HG02759 (cell line): ENCODE data around the gene MRPL34.
A peak's percentile ranks its signal among the peaks of the same experiment; 100 is the strongest.
"Not testable (repeated sequence)": the region's sequence is repeated elsewhere in the genome, so short reads cannot be mapped to it uniquely, and the experiment has no call there.

Source experiments
- ATAC-seq: cut with Tn5 transposase; IDR thresholded peaks from one replicate; pipeline ENCODE4 v1.9.1; 2021; ENCODE audit warnings: mild to moderate bottlenecking, moderate library complexity; ENCODE audit not compliant: unreplicated experiment

The MRPL34 gene

DNA sequence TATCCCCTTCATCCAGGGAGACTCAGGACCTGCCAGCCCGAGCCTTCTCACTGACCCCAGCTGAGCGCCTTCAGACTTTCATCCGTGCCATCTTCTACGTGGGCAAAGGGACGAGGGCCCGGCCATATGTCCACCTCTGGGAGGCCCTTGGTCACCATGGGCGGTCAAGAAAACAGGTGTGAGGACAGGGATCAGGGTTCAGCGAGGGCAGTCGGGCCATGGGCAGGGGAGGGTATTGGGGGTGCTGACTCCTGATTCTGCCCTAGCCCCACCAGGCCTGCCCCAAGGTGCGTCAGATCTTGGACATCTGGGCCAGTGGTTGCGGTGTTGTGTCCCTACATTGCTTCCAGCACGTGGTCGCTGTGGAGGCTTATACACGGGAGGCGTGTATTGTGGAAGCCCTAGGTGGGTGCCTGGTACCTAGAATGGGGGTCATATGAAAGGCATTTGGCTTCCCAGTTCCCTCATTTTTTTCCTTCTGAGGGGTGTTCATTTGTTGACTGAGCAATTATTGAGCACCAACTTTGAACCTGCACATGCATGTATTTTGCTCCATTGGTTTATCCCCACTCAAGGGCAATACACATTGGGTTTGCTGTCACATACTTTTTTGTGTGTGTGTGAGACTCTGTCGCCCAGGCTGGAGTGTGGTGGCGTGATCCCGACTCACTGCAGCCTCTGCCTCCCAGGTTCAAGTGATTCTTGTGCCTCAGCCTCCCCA lies 20.1 kb upstream of the MRPL34 start:
- ATAC-seq: no peak

DNA sequence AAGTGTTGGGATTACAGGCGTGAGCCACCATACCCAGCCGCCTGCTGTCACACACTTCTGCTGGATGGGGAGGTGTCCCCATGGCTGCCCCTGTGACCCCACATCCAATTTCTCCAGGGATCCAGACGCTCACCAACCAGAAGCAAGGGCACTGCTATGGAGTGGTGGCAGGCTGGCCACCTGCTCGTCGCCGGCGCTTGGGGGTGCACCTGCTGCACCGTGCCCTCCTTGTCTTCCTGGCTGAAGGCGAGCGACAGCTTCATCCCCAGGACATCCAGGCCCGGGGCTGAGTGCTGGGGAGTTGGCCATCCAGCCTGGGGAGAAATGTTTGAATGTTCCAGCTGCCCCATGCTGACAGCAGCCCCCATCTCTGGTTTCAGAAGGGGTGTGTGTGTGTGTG lies 19.4 kb upstream of the MRPL34 start:
- no peak for ATAC-seq

DNA sequence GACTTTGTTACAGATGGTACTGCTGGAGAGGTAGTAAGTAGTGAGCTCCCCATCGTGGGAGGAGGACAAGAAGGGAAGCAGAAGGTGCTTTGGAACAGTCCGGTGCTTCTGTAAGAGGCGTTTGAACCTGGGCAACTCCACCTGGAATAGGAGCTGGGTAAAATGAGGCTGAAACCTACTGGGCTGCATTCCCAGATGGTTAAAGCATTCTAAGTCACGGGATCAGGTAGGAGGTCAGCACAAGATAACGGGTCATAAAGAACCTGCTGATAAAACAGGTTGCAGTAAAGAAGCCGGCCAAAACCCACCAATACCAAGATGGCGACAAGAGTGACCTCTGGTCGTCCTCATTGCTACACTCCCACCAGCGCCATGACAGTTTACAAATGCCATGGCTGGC lies 18.9 kb upstream of the MRPL34 start:
- no peak for ATAC-seq

DNA sequence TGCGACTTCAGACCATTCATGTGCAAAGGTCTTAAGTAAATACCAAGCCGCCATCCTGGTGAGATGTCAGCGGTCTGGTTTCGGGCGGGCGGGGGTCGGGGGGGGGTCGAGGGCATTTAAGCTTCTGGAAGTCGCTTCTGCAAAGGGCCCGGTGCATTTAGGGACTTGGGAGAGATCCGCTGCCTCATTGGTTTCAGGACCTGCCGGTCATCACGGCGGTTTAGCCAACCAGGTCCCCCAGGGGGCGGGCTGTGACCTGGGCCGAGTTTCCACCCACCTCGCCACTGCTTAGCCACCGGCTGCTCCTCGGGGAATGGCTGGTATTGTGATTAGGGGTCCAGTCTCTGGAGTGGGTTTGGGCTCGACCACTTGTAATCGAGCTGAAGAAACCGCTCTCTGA lies 16.2 kb upstream of the MRPL34 start:
- ATAC-seq: no peak

DNA sequence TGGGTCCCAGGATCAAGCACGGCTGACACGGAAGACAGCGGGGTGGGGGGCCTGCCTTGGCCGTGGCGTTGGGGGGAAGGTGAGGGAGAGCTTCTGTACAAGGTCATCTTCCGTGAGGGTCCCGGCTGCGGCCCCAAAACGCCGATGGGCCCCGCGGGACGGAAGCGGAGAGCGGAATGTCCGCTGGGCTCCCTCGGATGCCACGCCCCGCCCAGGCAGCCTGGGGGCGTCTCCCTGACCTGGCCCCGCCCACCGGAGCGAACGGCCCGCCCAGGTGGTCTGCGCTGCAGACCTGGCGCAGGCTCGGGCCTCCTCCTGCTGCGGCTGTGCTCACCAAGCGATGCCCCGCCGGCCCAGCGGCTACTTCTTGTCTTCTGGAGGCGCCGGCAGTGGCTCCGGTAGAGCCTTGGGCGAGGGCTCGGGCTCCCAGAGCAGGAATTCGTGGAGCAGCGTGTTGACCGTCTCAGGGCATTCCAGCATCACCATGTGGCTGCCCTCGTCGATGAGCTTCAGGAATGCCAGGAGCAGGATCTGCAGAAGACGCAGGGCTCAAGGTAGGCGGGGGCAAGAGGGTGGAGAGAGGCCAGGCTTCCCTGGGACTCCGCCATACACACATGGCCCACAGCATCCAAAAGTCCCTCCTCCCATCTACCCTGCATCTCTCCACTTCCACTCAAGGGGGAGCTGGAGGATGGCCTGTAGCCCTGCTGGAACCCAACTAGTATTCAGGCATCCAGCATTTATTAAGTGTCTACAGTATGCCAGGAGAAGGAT lies 13.2 kb upstream of the MRPL34 start:
- peak; percentile 84 for ATAC-seq

DNA sequence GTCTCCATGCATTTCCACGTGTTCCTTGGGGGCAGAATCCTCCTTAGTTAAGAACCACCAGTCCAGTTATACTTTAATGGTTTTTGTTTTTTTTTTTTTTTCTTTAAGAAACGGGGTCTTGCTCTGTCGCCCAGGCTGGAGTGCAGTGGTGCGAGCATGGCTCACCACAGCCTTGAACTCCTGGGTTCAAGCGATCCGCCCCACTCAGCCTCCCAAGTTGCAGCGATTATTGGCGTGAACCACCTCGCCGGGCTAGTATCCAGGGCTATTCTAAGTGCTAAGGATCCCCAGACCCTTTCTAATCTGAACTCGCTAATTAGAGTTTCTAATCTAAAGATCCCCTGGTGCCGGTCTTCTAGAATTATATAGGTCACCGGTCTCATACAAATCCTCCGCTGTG lies 12.1 kb upstream of the MRPL34 start:
- no peak for ATAC-seq

DNA sequence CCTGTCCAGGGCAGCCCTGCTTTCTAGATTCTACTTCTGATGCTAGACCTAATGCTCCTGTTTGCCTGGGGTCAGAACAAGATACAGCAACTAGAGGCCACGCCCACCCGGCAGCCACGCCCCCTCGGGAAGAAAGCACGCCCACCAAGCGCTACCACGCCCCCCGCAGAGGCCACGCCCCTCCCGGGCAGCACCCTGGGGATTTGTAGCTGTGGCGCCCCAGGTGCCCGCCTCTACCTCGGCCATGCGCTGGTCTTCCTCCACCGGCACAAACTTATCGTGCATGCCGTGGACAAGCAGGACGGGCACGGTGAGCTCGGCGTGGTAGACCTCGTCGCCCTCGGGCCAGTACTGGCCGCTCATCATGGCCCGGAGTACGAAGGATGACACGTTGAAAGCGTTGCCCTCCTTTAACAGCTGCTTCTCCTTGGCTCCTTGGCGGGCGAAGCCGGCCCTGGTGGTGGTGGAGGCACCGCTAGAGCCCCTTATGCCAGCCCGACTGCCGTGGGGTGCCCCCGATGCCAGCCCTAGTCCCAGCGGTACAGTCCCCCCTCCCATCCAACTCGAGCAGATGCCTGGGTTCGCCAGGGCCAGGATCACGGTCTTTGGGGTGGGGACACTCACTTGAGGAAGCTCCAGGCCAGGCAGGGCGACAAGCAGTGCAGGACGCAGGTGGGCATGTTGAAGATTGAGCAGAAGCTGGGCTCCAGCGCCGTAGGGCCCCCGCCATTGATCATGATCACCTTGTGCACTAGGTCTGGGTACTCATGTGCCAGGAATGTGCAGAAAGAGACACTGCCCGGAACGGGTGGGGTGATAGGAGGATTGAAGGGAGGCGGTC lies 11.4 kb upstream of the MRPL34 start:
- no peak for ATAC-seq

DNA sequence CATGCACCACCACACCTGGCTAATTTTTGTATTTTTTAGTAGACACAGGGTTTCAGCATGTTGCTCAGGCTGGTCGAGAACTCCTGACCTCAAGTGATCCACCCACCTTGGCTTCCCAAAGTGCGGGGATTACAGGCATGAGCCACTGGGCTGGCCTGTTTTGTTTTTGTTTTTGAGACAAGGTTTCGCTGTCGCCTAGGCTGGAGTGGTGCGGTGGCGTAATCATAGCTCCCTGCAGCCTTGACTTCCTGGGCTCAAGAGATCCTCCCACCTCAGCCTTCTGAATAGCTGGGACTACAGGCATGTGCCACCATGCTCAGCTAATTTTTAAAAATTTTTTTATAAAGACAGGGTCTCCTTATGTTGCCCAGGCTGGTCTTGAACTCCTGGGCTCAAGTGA lies 10.1 kb upstream of the MRPL34 start:
- not testable (repeated sequence) for ATAC-seq

DNA sequence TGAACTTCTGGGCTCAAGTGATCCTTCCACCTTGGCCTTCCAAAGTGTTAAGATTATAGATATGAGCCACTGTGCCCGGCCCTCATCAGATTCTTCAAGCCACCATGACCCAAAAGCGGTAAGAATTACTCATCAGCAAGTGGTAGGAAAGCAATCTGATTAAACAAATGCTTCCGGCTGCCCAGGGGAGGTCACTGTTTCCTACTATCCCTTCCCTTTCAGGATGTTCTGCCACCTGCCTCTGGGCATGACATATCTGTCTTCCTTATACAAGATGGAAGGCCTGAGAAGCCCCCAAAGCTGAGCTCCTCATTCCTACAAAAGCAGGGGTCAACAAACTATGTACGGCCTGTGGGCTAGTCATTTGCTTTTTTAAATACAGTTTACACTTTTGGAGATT lies 9.4 kb upstream of the MRPL34 start:
- no peak for ATAC-seq

DNA sequence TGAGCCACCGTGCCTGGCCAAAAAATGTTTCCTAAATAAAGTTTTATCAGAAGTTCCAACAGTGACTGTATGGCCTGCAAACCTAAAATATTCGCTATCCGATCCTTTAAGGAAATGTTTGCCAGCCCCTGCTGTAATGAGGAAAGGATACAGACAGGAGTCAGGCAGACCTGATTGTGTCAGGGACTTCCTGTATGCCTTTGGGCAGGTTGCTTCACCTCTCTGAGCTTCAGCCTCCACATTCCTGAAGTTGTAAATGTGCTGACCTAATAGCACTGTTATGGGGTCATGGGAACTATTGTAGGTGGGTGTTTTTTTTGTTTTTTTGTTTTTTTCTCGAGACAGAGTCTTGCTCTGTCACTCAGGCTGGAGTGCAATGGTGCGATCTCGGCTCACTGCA lies 8.7 kb upstream of the MRPL34 start:
- no peak for ATAC-seq

DNA sequence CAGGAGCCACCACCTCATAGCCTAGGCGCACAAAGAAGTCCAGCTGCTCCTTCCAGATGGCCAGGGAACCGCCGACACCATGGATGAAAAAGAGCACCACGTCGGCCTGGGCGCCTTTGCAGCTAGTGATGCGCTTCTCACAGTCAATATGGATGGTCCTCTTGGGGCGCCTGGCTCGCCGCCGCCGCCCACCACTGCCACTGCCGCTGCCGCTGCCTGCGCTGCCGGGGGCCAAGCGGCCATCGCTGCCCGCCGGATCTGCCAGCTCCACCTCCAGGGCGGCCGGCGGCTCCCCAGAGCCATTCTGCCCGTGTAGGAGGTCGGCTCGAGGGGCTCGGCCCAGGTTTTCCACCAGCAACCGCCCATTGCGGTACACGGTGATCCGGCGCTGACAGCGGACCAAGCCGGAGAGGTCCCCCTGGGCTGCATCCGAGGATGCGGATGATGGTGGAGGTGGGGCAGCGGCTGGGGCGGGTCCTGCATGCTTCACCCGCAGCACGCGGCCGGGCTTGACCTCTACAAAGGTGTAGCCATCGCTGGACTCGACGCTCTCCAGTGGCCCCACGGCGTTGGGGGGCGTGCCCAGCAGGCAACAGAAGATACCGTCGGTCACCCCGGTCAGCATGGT lies 4.6 kb upstream of the MRPL34 start:
- ATAC-seq: no peak

DNA sequence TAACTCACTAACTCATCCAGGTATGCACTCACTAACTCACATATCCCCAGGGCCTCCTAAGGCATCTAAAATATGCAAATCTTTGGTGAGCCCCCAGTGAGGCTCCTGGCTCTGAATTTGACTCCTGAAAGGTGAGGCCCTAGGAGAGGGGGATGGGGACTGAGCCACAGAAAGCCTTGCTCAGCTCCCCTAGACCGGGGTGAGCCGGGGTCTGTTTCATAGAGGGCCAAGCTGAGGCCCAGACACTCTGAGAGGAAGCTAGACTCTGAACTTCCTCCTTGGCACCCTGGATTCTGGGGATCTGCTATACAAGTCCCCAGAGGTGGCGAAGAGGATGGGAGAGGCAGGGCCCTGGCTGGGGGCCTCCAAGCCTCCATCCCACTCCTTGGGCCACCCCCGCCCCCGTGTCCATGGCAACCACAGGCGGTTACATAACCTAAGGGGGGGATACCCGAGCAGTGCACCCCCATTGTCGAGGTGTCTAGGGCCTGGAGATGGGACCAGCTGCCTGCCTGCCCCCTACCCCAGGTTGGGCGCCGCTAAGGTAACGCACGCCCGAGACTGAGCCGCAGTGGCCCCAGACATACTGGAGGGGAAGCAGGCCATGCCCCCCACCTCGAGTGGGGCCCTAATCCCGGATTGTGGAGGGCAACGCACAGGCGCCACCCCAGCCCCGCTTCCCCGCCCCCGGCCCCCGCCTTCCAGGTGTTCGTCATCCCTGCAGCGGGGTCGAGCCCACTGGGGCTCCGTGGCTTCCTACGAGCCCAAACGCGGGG lies 3.1 kb upstream of the MRPL34 start:
- no peak for ATAC-seq

DNA sequence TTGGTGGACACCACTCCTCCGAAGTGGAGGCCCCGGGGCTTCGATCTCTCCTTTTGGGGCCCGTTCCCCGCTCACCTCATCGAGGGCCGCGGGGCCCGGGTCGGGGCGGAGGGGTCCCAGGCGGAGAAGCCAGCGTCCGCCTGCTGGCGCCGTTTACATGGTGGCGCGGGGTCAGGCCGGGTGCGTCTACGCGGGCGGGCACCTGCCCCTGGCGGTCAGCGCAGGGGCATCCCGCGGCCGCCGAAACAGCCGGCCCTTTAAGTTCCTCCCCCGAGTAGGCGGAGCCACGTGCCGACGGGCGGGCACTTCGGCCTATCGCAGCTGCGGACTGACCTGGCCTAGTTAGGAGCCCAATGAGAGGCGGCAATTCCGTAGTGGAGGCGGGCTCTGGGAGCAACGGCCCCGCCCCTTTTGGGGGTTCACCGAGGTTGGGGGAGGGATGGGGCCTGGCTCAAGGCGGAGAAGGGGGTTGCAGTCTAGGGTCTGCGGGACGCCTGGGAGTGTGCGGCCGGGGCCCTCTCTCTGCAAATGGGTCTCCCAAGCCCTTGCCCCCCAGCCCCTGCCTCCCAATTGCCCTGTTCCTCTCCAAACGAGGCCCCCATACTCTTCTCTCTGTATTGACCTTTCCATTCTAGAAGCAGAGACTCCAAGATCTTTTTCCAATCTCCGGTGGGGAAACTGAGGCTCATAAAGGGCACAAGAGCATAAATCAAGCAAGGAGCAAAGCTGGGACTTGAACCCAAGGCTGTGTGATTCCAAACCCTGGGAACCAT lies 2.3 kb upstream of the MRPL34 start, which contains the start of gene ABHD8:
TSS of gene ABHD8 (minus strand) at position 259 of the 773 bp plus-strand sequence. CDS start 1,809 bp downstream, outside the sequence.
- ATAC-seq: peak; percentile 60

DNA sequence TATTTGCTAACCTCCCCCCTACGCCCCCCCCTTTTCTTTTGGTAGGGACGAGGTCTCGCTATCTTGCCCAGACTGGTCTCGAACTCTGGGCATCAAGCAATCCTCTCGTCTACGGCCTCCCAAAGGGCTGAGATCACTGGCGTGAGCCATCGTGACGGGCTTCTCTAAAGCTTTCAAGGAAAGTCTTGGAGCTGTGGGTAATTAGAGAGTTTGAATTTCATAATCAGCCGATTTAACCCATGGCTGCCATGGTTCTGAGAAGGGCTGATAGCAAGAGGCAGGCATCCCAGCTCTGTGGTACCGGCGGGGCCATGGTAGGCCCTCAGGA lies 1.8 kb upstream of the MRPL34 start:
- no peak for ATAC-seq

DNA sequence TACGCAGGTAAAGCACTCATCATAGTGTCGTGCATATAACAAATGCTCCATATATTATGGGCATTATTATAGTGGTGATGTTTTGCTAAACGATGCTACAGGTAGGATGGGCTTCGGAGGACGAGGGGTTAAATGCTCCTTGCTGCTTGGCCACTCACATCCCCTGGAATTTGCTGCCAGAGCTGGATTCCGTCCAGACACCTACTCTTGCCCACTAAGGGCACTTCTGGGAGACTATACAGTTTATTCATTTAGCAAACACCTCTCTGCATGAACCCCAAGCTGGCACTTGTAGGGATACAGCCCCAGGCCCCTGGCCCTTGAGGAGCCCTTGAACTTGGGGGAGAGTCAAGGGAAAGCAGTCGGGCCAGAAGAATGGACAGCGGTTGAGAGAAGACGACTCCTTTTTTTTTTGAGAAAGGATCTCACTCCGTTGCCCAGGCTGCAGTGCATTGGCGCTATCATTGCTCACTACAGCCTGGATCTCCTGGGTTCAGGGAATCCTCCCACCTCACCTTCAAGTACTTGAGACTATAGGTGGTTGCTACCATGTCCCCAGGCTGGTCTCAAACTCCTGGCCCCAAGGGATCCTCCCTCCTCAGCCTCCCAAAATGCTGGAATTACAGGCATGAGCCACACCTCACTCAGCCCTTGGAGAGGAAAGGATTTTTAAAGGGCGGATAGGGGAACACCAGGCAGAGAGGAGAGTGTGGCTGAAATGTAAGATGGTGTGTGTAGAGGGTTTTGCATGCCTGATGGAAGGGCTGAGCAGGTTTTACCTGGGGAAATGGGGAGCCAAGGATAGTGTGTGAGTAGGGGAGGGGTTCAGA lies 1.1 kb upstream of the MRPL34 start:
- no peak for ATAC-seq

DNA sequence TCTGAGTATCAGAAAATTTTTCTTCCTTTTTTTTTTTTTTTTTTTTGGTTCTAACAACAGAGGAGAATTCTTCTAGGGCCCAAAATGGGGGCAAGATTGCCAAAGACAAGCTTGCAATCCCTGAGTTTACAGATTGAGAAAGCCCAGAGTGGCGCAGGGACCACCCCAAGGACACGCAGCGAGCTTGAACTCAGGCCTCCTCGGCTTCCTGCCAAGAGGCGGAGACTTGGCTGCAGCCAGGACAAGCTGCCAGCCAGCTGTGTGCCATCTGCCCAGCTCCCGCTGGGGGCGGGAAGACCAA lies 506 bp upstream of the MRPL34 start:
- ATAC-seq: no peak

DNA sequence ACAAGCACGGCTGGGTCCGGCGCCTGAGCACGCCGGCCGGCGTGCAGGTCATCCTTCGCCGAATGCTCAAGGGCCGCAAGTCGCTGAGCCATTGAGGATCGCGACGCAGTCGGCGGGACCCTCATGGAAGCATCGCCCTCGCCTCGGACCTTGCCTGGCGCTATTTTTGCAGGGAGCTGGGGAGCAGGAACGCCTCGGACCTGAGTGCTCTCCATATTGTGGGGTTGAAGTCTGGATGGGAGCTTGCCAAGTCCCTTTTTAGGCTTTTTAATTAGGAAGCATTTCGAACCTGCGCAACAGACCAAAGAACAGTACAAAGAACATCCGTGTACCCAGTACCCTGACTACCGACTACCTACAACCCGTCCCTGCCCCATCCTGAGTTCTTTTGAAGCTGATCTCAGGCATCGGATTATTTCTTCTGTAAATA lies 628 bp downstream of the MRPL34 start:
- no peak for ATAC-seq

DNA sequence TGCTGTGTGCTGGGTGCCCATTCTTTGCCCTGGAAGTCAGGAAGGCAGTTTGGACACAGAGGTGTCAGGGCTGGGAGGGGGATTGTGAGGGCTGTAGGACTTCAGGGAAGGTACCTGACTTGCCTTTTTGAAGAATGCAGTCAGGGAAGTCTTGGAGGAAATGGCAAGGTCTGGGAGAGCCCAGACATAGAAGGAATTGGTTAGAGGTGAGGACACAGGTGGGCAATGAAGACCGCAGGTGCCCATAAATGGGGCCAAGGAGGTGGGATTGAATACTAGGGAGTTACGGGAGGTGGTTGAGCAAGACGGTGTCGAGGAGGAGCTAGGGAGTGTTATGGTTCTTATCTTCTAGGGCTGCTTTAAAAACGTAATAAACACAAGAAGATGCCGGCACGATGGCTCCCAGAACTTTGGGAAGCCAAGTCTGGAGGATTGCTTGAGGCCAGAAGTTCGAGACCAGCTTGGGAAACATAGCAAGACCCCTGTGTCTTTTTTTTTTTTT lies 2.3 kb downstream of the MRPL34 start:
- no peak for ATAC-seq
